Liver (tissue), 9 donors: ENCODE measurements around the gene ZNF793. TPM values are rescaled to one million over a fixed set of nuclear protein-coding genes. Genes with fewer than 3 reads are reported as not detected.

Source experiments
- DNase-seq: peaks from one replicate; pipeline ENCODE4 v3.0.0-alpha.2; 2017; ENCODE audit warnings: low spot score
- H3K27ac ChIP-seq, 2 donors: one replicate each; pipeline ENCODE4 v1.7.0; 2013; ENCODE audit warnings: inconsistent platforms in 2 of 2, low read length in 2 of 2, control low read depth in 1 of 2, low read depth in 1 of 2, mild to moderate bottlenecking in 1 of 2
- H3K27me3 ChIP-seq, 4 donors: one replicate each; pipeline versions ENCODE4 v1.6.1 to v1.7.0; 2013; ENCODE audit warnings: low read length in 3 of 4, inconsistent platforms in 1 of 4, mild to moderate bottlenecking in 1 of 4, moderate library complexity in 1 of 4; ENCODE audit not compliant: control insufficient read depth in 4 of 4, insufficient read depth in 4 of 4
- H3K36me3 ChIP-seq, 4 donors: one replicate each; pipeline versions ENCODE4 v1.6.1 to v1.7.0; 2013; ENCODE audit warnings: low read length in 3 of 4, mild to moderate bottlenecking in 3 of 4, low read depth in 1 of 4, moderate library complexity in 1 of 4; ENCODE audit not compliant: control insufficient read depth in 4 of 4, insufficient read depth in 3 of 4
- H3K4me1 ChIP-seq, 4 donors: one replicate each; pipeline versions ENCODE4 v1.6.1 to v1.7.0; 2013; ENCODE audit warnings: low read length in 3 of 4, mild to moderate bottlenecking in 3 of 4, moderate library complexity in 1 of 4; ENCODE audit not compliant: control insufficient read depth in 4 of 4, insufficient read depth in 4 of 4
- H3K4me3 ChIP-seq, 3 donors: one replicate each; pipeline versions ENCODE4 v1.6.1 to v1.7.0; 2013; ENCODE audit warnings: low read length in 3 of 3, control low read depth in 1 of 3, low read depth in 1 of 3, mild to moderate bottlenecking in 1 of 3
- H3K9ac ChIP-seq, 2 donors: one replicate each; pipeline ENCODE4 v1.7.0; 2013; ENCODE audit warnings: low read length in 2 of 2, mild to moderate bottlenecking in 2 of 2, moderate library complexity in 2 of 2, control low read depth in 1 of 2, low read depth in 1 of 2
- H3K9me3 ChIP-seq, 4 donors: one replicate each; pipeline versions ENCODE4 v1.6.1 to v1.7.0; 2013; ENCODE audit warnings: low read length in 3 of 4; ENCODE audit not compliant: control insufficient read depth in 4 of 4
- ATF3 ChIP-seq: IDR thresholded peaks from 2 replicates; pipeline ENCODE4 v1.6.1; 2016; ENCODE audit warnings: antibody characterized with exemption
- CTCF ChIP-seq: fragments of 150-350 bp; IDR thresholded peaks from 2 replicates; pipeline ENCODE4 v1.5.1; 2017; ENCODE audit warnings: improper control_type of control experiment, low read depth, low read length; ENCODE audit not compliant: missing input control
- EGR1 ChIP-seq, 2 donors: IDR thresholded peaks; 2 replicates each; pipeline ENCODE4 v1.6.1; 2016 to 2018; ENCODE audit warnings: antibody characterized with exemption in 2 of 2, low read depth in 2 of 2
- FOXA1 ChIP-seq: IDR thresholded peaks from 2 replicates; pipeline ENCODE4 v1.6.1; 2016; ENCODE audit warnings: antibody characterized with exemption
- FOXA2 ChIP-seq: IDR thresholded peaks from 2 replicates; pipeline ENCODE4 v1.6.1; 2016; ENCODE audit warnings: antibody characterized with exemption
- GABPA ChIP-seq, 2 donors: IDR thresholded peaks in 1 of 2; conservative IDR thresholded peaks in 1 of 2; 2 replicates each; pipeline ENCODE4 v1.6.1; 2016; ENCODE audit warnings: antibody characterized with exemption in 2 of 2, mild to moderate bottlenecking in 1 of 2, moderate library complexity in 1 of 2
- HNF4A ChIP-seq, 2 donors: conservative IDR thresholded peaks; 2 replicates each; pipeline ENCODE4 v1.6.1; 2016; ENCODE audit warnings: antibody characterized with exemption in 2 of 2, mild to moderate bottlenecking in 2 of 2
- HNF4G ChIP-seq: IDR thresholded peaks from 2 replicates; pipeline ENCODE4 v1.6.1; 2016; ENCODE audit warnings: antibody characterized with exemption
- JUND ChIP-seq, 2 donors: IDR thresholded peaks; 2 replicates each; pipeline ENCODE4 v1.6.1; 2016; ENCODE audit warnings: antibody characterized with exemption in 2 of 2
- MAX ChIP-seq: IDR thresholded peaks from 2 replicates; pipeline ENCODE4 v1.6.1; 2016; ENCODE audit warnings: antibody characterized with exemption
- NR2F2 ChIP-seq: IDR thresholded peaks from 2 replicates; pipeline ENCODE4 v1.6.1; 2016; ENCODE audit warnings: antibody characterized with exemption
- RAD21 ChIP-seq, 2 donors: IDR thresholded peaks; 2 replicates each; pipeline ENCODE4 v1.6.1; 2016; ENCODE audit warnings: antibody characterized with exemption in 2 of 2, mild to moderate bottlenecking in 2 of 2
- REST ChIP-seq: IDR thresholded peaks from 2 replicates; pipeline ENCODE4 v1.6.1; 2016; ENCODE audit warnings: antibody characterized with exemption, mild to moderate bottlenecking
- RXRA ChIP-seq, 2 donors: IDR thresholded peaks; 2 replicates each; pipeline ENCODE4 v1.6.1; 2017 to 2018; ENCODE audit warnings: antibody characterized with exemption in 2 of 2, mild to moderate bottlenecking in 1 of 2
- SP1 ChIP-seq: IDR thresholded peaks from 2 replicates; pipeline ENCODE4 v1.6.1; 2018; ENCODE audit warnings: antibody characterized with exemption, mild to moderate bottlenecking
- TAF1 ChIP-seq: conservative IDR thresholded peaks from 2 replicates; pipeline ENCODE4 v1.6.1; 2016; ENCODE audit warnings: antibody characterized with exemption, mild to moderate bottlenecking
- YY1 ChIP-seq: IDR thresholded peaks from 2 replicates; pipeline ENCODE4 v1.6.1; 2016; ENCODE audit warnings: antibody characterized with exemption, mild to moderate bottlenecking
- ZBTB33 ChIP-seq: IDR thresholded peaks from 2 replicates; pipeline ENCODE4 v1.6.1; 2016; ENCODE audit warnings: antibody characterized with exemption
- WGBS: extraction: QIAGEN DNeasy Blood & Tissue Kit; methylation state at CpG from one replicate; pipeline ENCODE4 v1.1.7; 2013; 5-methylcytosine and 5-hydroxymethylcytosine counted together
- polyA plus RNA-seq, 2 donors: library from polyadenylated mRNA; stranded (reverse) in 1 of 2; unstranded in 1 of 2; fragments of 200-250 nt in 1 of 2; fragments of >200 nt in 1 of 2; fragmentation: Nextera tagmentation in 1 of 2; extraction: Ambion mirVana in 1 of 2; gene quantifications; one replicate each; pipeline versions ENCODE4 v1.2.1 to v1.2.3, GENCODE V29; 2013 to 2015
- total RNA-seq, 2 donors: library from RNA; depleted of rRNA; stranded (reverse); fragments of >200 nt; gene quantifications; one replicate each; pipeline ENCODE4 v1.2.3, GENCODE V29; 2014
- donor health status: healthy.
- donor health status: healthy.
- donor health status: healthy.
- donor health status: healthy.
- donor health status: healthy.

The ZNF793 gene
- total and polyA plus RNA-seq, 4 donors: 0.15 to 0.93 (median 0.51) TPM

- peaks cover 47 to 93% (median 77%) of the 10 kb centered on the region in 4 donors for H3K9me3 ChIP-seq
- 79% methylated on average over 2 of the region's 2 CpGs for WGBS
- no peak for DNase-seq
- no peaks in the 10 kb centered on the region for H3K27me3 ChIP-seq
- TF ChIP-seq MAX (no peak), RAD21 (IDR thresholded peaks at IDR 0.05) (no peak), ATF3 (no peak), TAF1 (no peak), FOXA1 (no peak), SP1 (no peak), GABPA (IDR thresholded peaks at IDR 0.05 in 1 of 2, conservative IDR thresholded peaks at IDR 0.05 in 1 of 2) (no peak), FOXA2 (no peak), JUND (IDR thresholded peaks at IDR 0.05) (no peak), RXRA (IDR thresholded peaks at IDR 0.05) (no peak), YY1 (no peak), REST (no peak), HNF4A (conservative IDR thresholded peaks at IDR 0.05) (no peak), CTCF (no peak), EGR1 (IDR thresholded peaks at IDR 0.05; ENCODE audit: low read depth in 2 of 2) (no peak), NR2F2 (no peak), ZBTB33 (no peak), HNF4G (no peak)
- peak overlapping the region in 2 of 3 donors; percentile 68 to 75 for H3K4me3 ChIP-seq
- no peak overlapping the region for H3K27ac ChIP-seq
- no peaks in the 10 kb centered on the region for H3K4me1 ChIP-seq
- H3K36me3 ChIP-seq: peaks cover 16 to 82% (median 73%) of the 10 kb centered on the region in 4 donors
- H3K9ac ChIP-seq: no peak overlapping the region
These were observed 76.6 kb downstream of the ZNF793 start for GRCh38 chr19:37583340-37583739.

Other genes starting within 250 kb of the ZNF793 start
- 1 to 10 TPM; 2.7 to 4.2 TPM for gene ZNF527, start 135.8 kb upstream of the ZNF793 start, total RNA-seq
- gene ZNF527, start 135.8 kb upstream of the ZNF793 start, polyA plus RNA-seq: 1 to 10 TPM in 1 of 2 donors, under 1 TPM in 1; 0.79 to 1.4 TPM
- 1 to 10 TPM; 1.5 to 6.2 TPM for gene ZNF569, start 39.5 kb upstream of the ZNF793 start, total RNA-seq
- gene ZNF569, start 39.5 kb upstream of the ZNF793 start, polyA plus RNA-seq: 1 to 10 TPM in 1 of 2 donors, under 1 TPM in 1; 0.90 to 1.2 TPM
- gene ZNF570, start 37.6 kb upstream of the ZNF793 start, total RNA-seq: 1 to 10 TPM; 2.2 to 2.3 TPM
- gene ZNF570, start 37.6 kb upstream of the ZNF793 start, polyA plus RNA-seq: under 1 TPM; 0.96 to 0.97 TPM
- gene ZNF571, start 87.9 kb downstream of the ZNF793 start, total RNA-seq: 1 to 10 TPM; 1.6 to 1.8 TPM
- under 1 TPM; 0.63 to 0.85 TPM for gene ZNF571, start 87.9 kb downstream of the ZNF793 start, polyA plus RNA-seq
- gene ZNF540, start 87.9 kb downstream of the ZNF793 start, total RNA-seq: 1 to 10 TPM in 1 of 2 donors, under 1 TPM in 1; 0.33 to 1.3 TPM
- gene ZNF540, start 87.9 kb downstream of the ZNF793 start, polyA plus RNA-seq: 1 to 10 TPM in 1 of 2 donors, under 1 TPM in 1; 0.50 to 2.0 TPM
- 1 to 10 TPM; 5.6 to 5.8 TPM for gene ZFP30, start 148.5 kb downstream of the ZNF793 start, total RNA-seq
- gene ZFP30, start 148.5 kb downstream of the ZNF793 start, polyA plus RNA-seq: 1 to 10 TPM in 1 of 2 donors, under 1 TPM in 1; 0.74 to 1.3 TPM
- 1 to 10 TPM in 1 of 2 donors, under 1 TPM in 1; 0.84 to 2.6 TPM for gene ZNF607, start 212.8 kb downstream of the ZNF793 start, total RNA-seq
- gene ZNF607, start 212.8 kb downstream of the ZNF793 start, polyA plus RNA-seq: under 1 TPM; 0.22 to 0.28 TPM